H1 (cell line): ENCODE results near the gene GAS2. TPM values are rescaled to one million over a fixed set of nuclear protein-coding genes. Genes with fewer than 3 reads are reported as not detected.

Experiments used
- CTCF ChIA-PET: fragments of 300-600 bp; sonication (Branson Sonifier 250); formaldehyde crosslinking; loops from one replicate; lab custom pipeline; 2021; ENCODE audit not compliant: partially characterized antibody; lab: Charles Lee
- POLR2A ChIA-PET: fragments of 300-600 bp; sonication (Branson Sonifier 250); formaldehyde crosslinking; loops from one replicate; lab custom pipeline; 2021; ENCODE audit warnings: inconsistent platforms; ENCODE audit not compliant: partially characterized antibody; lab: Charles Lee
- DNase-seq, 2 experiments: peaks; one replicate each; pipeline versions ENCODE4 v3.0.0 to v3.0.0-alpha.2; 2010 to 2022; ENCODE audit warnings: low spot score in 2 of 2, low read depth in 1 of 2, mixed read lengths in 1 of 2
- FAIRE-seq: peaks from 2 replicates; lab custom pipeline; 2011; peaks lifted over from hg19 to GRCh38; lab: Jason Lieb, UNC
- H2AFZ ChIP-seq: 2 replicates; pipeline ENCODE4 v1.8.1; 2012; ENCODE audit warnings: low read length, inconsistent platforms
- H2AK5ac ChIP-seq: 2 replicates; pipeline ENCODE4 v1.6.1; 2013; ENCODE audit warnings: low read depth, low read length
- H2BK120ac ChIP-seq: replicated peaks from 2 replicates; pipeline ENCODE3; 2013; ENCODE audit warnings: low read depth, low read length, inconsistent platforms
- H2BK12ac ChIP-seq: 2 replicates; pipeline ENCODE4 v1.6.1; 2013; ENCODE audit warnings: low read depth, low read length
- H2BK15ac ChIP-seq: 2 replicates; pipeline ENCODE4 v1.6.1; 2013; ENCODE audit warnings: low read length
- H2BK20ac ChIP-seq: 2 replicates; pipeline ENCODE4 v1.6.1; 2013; ENCODE audit warnings: low read length
- H2BK5ac ChIP-seq: 2 replicates; pipeline ENCODE4 v1.6.1; 2013; ENCODE audit warnings: low read depth, low read length
- H3K14ac ChIP-seq: 2 replicates; pipeline ENCODE4 v1.6.1; 2013; ENCODE audit warnings: inconsistent platforms; ENCODE audit not compliant: insufficient read length
- H3K18ac ChIP-seq: 2 replicates; pipeline ENCODE4 v1.6.1; 2013; ENCODE audit warnings: low read length; ENCODE audit errors: extremely low read depth
- H3K23ac ChIP-seq: 2 replicates; pipeline ENCODE4 v1.6.1; 2013; ENCODE audit warnings: inconsistent platforms; ENCODE audit not compliant: insufficient read length
- H3K23me2 ChIP-seq: 2 replicates; pipeline ENCODE4 v1.6.1; 2013; ENCODE audit warnings: low read depth, low read length
- H3K27ac ChIP-seq: 2 replicates; pipeline ENCODE4 v1.6.1; 2011; ENCODE audit warnings: low read depth, low read length, inconsistent platforms
- H3K27me3 ChIP-seq, 4 experiments: replicated peaks in 1 of 4; 1 replicate in 1 of 4; 2 replicates in 3 of 4; pipeline versions ENCODE4 v1.6.1 to v1.8.1; 2011 to 2013; ENCODE audit warnings: low read length in 3 of 4, mild to moderate bottlenecking in 3 of 4, inconsistent platforms in 2 of 4, mixed read lengths in 2 of 4, moderate library complexity in 1 of 4; ENCODE audit not compliant: control insufficient read depth in 3 of 4, insufficient read depth in 3 of 4; ENCODE audit errors: extremely low read depth in 1 of 4
- H3K36me3 ChIP-seq, 4 experiments: 2 replicates each; pipeline versions ENCODE4 v1.6.1 to v1.8.1; 2011 to 2013; ENCODE audit warnings: mild to moderate bottlenecking in 4 of 4, low read length in 3 of 4, moderate library complexity in 2 of 4, control low read depth in 1 of 4, inconsistent platforms in 1 of 4; ENCODE audit not compliant: insufficient read depth in 4 of 4, control insufficient read depth in 2 of 4
- H3K4ac ChIP-seq: replicated peaks from 2 replicates; pipeline ENCODE3; 2013; ENCODE audit warnings: low read length, low read depth, mixed read lengths, inconsistent platforms; ENCODE audit not compliant: insufficient read length
- H3K4me1 ChIP-seq, 4 experiments: replicated peaks in 1 of 4; 1 replicate in 1 of 4; 2 replicates in 3 of 4; pipeline versions ENCODE4 v1.6.1 to v1.8.1; 2011 to 2013; ENCODE audit warnings: low read length in 3 of 4, inconsistent platforms in 2 of 4, mixed read lengths in 1 of 4; ENCODE audit not compliant: insufficient read depth in 4 of 4, control insufficient read depth in 3 of 4
- H3K4me2 ChIP-seq, 2 experiments: 2 replicates each; pipeline versions ENCODE4 v1.6.1 to v1.8.1; 2011 to 2013; ENCODE audit warnings: low read depth in 2 of 2, low read length in 2 of 2, control low read depth in 1 of 2, inconsistent platforms in 1 of 2, mild to moderate bottlenecking in 1 of 2; ENCODE audit not compliant: insufficient read depth in 1 of 2
- H3K4me3 ChIP-seq, 4 experiments: fragments of 200-600, 300-600 bp in 1 of 4; sonication (generic), shearing (Covaris generic), sonication (Bioruptor Twin) in 1 of 4; 2 replicates each; pipeline versions ENCODE4 v1.5.1 to v1.8.1; 2011 to 2016; ENCODE audit warnings: low read length in 4 of 4, low read depth in 3 of 4, control low read depth in 2 of 4, inconsistent platforms in 2 of 4, mild to moderate bottlenecking in 2 of 4, mixed read lengths in 1 of 4, moderate library complexity in 1 of 4; ENCODE audit not compliant: insufficient read depth in 2 of 4; ENCODE audit errors: extremely low read depth in 1 of 4
- H3K56ac ChIP-seq: replicated peaks from 2 replicates; pipeline ENCODE3; 2013; ENCODE audit warnings: low read depth, mild to moderate bottlenecking, mixed read lengths, low read length, inconsistent platforms; ENCODE audit not compliant: insufficient read length
- H3K79me1 ChIP-seq: 2 replicates; pipeline ENCODE4 v1.6.1; 2013; ENCODE audit warnings: low read depth, low read length, control low read depth
- H3K79me2 ChIP-seq, 2 experiments: 2 replicates each; pipeline versions ENCODE4 v1.6.1 to v1.8.1; 2012 to 2013; ENCODE audit warnings: low read length in 2 of 2, mild to moderate bottlenecking in 2 of 2, inconsistent platforms in 1 of 2; ENCODE audit not compliant: insufficient read depth in 2 of 2, control insufficient read depth in 1 of 2
- H3K9ac ChIP-seq, 4 experiments: replicated peaks in 1 of 4; 1 replicate in 1 of 4; 2 replicates in 3 of 4; pipeline versions ENCODE4 v1.6.1 to v1.8.1; 2011 to 2013; ENCODE audit warnings: low read depth in 3 of 4, low read length in 3 of 4, control low read depth in 2 of 4, mild to moderate bottlenecking in 2 of 4, moderate library complexity in 2 of 4, inconsistent platforms in 1 of 4; ENCODE audit errors: extremely low read depth in 1 of 4
- H3K9me3 ChIP-seq, 2 experiments: 2 replicates each; pipeline versions ENCODE4 v1.6.1 to v1.8.1; 2012 to 2013; ENCODE audit warnings: mild to moderate bottlenecking in 2 of 2, moderate library complexity in 2 of 2, control low read depth in 1 of 2, inconsistent platforms in 1 of 2, low read depth in 1 of 2, low read length in 1 of 2, mixed read lengths in 1 of 2; ENCODE audit not compliant: insufficient read depth in 2 of 2
- H4K20me1 ChIP-seq, 2 experiments: replicated peaks in 1 of 2; 2 replicates each; pipeline versions ENCODE3 to v1.8.1; 2011 to 2013; ENCODE audit warnings: inconsistent platforms in 2 of 2, low read length in 2 of 2, mild to moderate bottlenecking in 1 of 2; ENCODE audit not compliant: insufficient read depth in 2 of 2, control insufficient read depth in 1 of 2
- H4K5ac ChIP-seq: 2 replicates; pipeline ENCODE4 v1.6.1; 2013; ENCODE audit warnings: low read length, low read depth, mixed read lengths, inconsistent platforms; ENCODE audit not compliant: insufficient read length
- H4K8ac ChIP-seq: 2 replicates; pipeline ENCODE4 v1.8.0; 2013; ENCODE audit warnings: mild to moderate bottlenecking, moderate library complexity, low read length, inconsistent platforms; ENCODE audit not compliant: insufficient read depth; ENCODE audit errors: extremely low read depth
- H4K91ac ChIP-seq: replicated peaks from 2 replicates; pipeline ENCODE3; 2013; ENCODE audit warnings: low read length, mixed read lengths, inconsistent platforms; ENCODE audit not compliant: insufficient read length
- CTCF ChIP-seq, 3 experiments: IDR thresholded peaks; 1 replicate in 2 of 3; 2 replicates in 1 of 3; pipeline versions ENCODE4 v1.5.1 to v1.6.1; 2011; ENCODE audit warnings: low read length in 3 of 3, mild to moderate bottlenecking in 3 of 3, inconsistent platforms in 2 of 3, low read depth in 1 of 3, moderate library complexity in 1 of 3; ENCODE audit not compliant: insufficient read depth in 1 of 3; ENCODE audit errors: control extremely low read depth in 1 of 3
- EP300 ChIP-seq, 2 experiments: IDR thresholded peaks; 1 replicate in 1 of 2; 2 replicates in 1 of 2; pipeline ENCODE4 v1.6.1; 2011 to 2012; ENCODE audit warnings: low read depth in 2 of 2, low read length in 2 of 2, mild to moderate bottlenecking in 2 of 2, borderline replicate concordance in 1 of 2, inconsistent platforms in 1 of 2, moderate library complexity in 1 of 2
- RAD21 ChIP-seq, 2 experiments: IDR thresholded peaks in 1 of 2; conservative IDR thresholded peaks in 1 of 2; 2 replicates each; pipeline ENCODE4 v1.6.1; 2011; ENCODE audit warnings: low read depth in 2 of 2, low read length in 2 of 2, improper control_type of control experiment in 1 of 2, inconsistent platforms in 1 of 2, mild to moderate bottlenecking in 1 of 2, moderate library complexity in 1 of 2
- TAF7 ChIP-seq: optimal IDR thresholded peaks from 2 replicates; pipeline ENCODE3; 2011; ENCODE audit warnings: low read depth, mild to moderate bottlenecking, inconsistent platforms, low read length, moderate library complexity, borderline replicate concordance
- TCF12 ChIP-seq: IDR thresholded peaks from 2 replicates; pipeline ENCODE4 v1.6.1; 2011; ENCODE audit warnings: low read depth, mild to moderate bottlenecking, low read length
- WGBS, 2 experiments: shearing (Covaris generic) in 1 of 2; methylation state at CpG; one replicate each; pipeline versions ENCODE4 v1.1.6 to v1.1.7; 2013 to 2015; ENCODE audit warnings: low lambda C conversion rate in 2 of 2, mixed read lengths in 2 of 2, inconsistent platforms in 1 of 2, low coverage in 1 of 2, missing lambda C conversion rate in 1 of 2; ENCODE audit not compliant: insufficient replicate concordance in 2 of 2, insufficient coverage in 1 of 2, insufficient read length in 1 of 2; ENCODE audit errors: extremely low coverage in 1 of 2, missing lambda C conversion rate in 1 of 2; 5-methylcytosine and 5-hydroxymethylcytosine counted together
- polyA plus RNA-seq, 7 experiments: library from polyadenylated mRNA; depleted of rRNA in 3 of 7; stranded (reverse) in 5 of 7; unstranded in 2 of 7; fragments of >200 nt in 5 of 7; fragments of 200-250 nt in 2 of 7; gene quantifications; 1 replicate in 5 of 7; 2 replicates in 1 of 7; 4 replicates in 1 of 7; pipeline versions ENCODE4 v1.2.1 to v1.2.3, GENCODE V29; 2011 to 2013; ENCODE audit warnings: missing spikeins in 2 of 7, mixed read lengths in 2 of 7
- total RNA-seq: library from RNA; stranded (reverse); fragmentation: NEBNext Ultra II Directional; extraction: Animal tissue kit (Norgen Biotek cat#: 25700); gene quantifications from 2 replicates; pipeline ENCODE4 v1.2.1, GENCODE V29; 2021

Gene GAS2
- total and polyA plus RNA-seq, 2 of the 8 experiments (the other 6 are each of a cell fraction or from before 2014, with no cell fraction given), result 0.70 to 1.7 TPM

GRCh38 chr11:22670830-22671229 lies 4.4 kb downstream of the GAS2 start:
- 60% methylated on average over 1 of the region's 1 CpG; no CpG with 5 or more reads in 1 of the 2 experiments for WGBS, 2 experiments
- Histone ChIP-seq H2BK5ac (no peak overlapping the region), H3K27me3 (peaks cover 0 to 7% (median 2%) of the 10 kb centered on the region in 4 experiments; a peak in 3 of 7 replicates), H4K91ac (no peak overlapping the region), H3K14ac (no peak overlapping the region), H2AFZ (no peak overlapping the region), H3K9ac (no peak overlapping the region), H3K23me2 (peaks cover 5% of the 10 kb centered on the region; the same call in 1 of the 2 replicates), H3K27ac (no peak overlapping the region), H3K4ac (no peak overlapping the region), H2BK12ac (no peak overlapping the region), H4K20me1 (no peaks in the 10 kb centered on the region), H2BK15ac (no peak overlapping the region), H3K23ac (no peak overlapping the region), H3K56ac (no peak overlapping the region), H2AK5ac (no peak overlapping the region), H3K36me3 (no peaks in the 10 kb centered on the region), H3K18ac (no peak overlapping the region), H3K4me2 (no peak overlapping the region), H3K79me1 (no peaks in the 10 kb centered on the region), H4K5ac (no peak overlapping the region), H2BK20ac (no peak overlapping the region), H2BK120ac (no peak overlapping the region), H4K8ac (no peak overlapping the region), H3K4me3 (no peak overlapping the region), H3K4me1 (peaks cover 2 to 9% (median 4%) of the 10 kb centered on the region in 4 experiments; a peak in 4 of 7 replicates), H3K79me2 (no peaks in the 10 kb centered on the region)
- DNase-seq (no peak), FAIRE-seq (peak; percentile 13)
- ChIA-PET CTCF (interaction anchor here (0.6 to 2.8 kb wide), 12 partner anchors 8 to 289 kb away, joined by 3 to 13 read pairs (median 4); no protein-coding TSS in a partner anchor), POLR2A (interaction anchor here (1.7 kb wide), 1 partner anchor 45 kb away, joined by 5 read pairs; the partner anchor contains the start of gene FANCF)
- no peak for TF ChIP-seq TCF12
- peak in 2 of 3 experiments; percentile 13 to 41; a peak in 2 of 4 replicates for TF ChIP-seq CTCF (IDR thresholded peaks at IDR 0.05; ENCODE audit: control extremely low read depth in 1 of 3, insufficient read depth in 1 of 3, low read depth in 1 of 3, low read length in 3 of 3)
- TF ChIP-seq TAF7, result no peak
- no peak for TF ChIP-seq EP300 (IDR thresholded peaks at IDR 0.05; ENCODE audit: borderline replicate concordance in 1 of 2, low read depth in 2 of 2, low read length in 2 of 2)
- TF ChIP-seq RAD21 (IDR thresholded peaks at IDR 0.05 in 1 of 2, conservative IDR thresholded peaks at IDR 0.05 in 1 of 2; ENCODE audit: low read depth in 2 of 2, low read length in 2 of 2), result peak; percentile 51
- TF ChIP-seq, all 59 proteins: peak for 2
- H3K9me3 ChIP-seq, result no peaks in the 10 kb centered on the region
